OCI-LY7 (cell line): ENCODE measurements around the gene DIP2C. TPM values are rescaled to one million over a fixed set of nuclear protein-coding genes. Genes with fewer than 3 reads are reported as not detected.

ENCODE experiments used
- BruUV-seq: library from RNA; stranded (reverse); fragments of 400-500 nt; replicated peaks from 2 replicates; lab custom pipeline; 2021; lab: Mats Ljungman, UMichigan
- CTCF ChIA-PET: fragments of 300-600 bp; sonication (Branson Sonifier 250); formaldehyde crosslinking; loops from one replicate; lab custom pipeline; 2022; ENCODE audit warnings: antibody characterized with exemption; ENCODE audit not compliant: unreplicated experiment; lab: Charles Lee
- POLR2A ChIA-PET: fragments of 300-600 bp; sonication (Branson Sonifier 250); formaldehyde crosslinking; loops from one replicate; lab custom pipeline; 2022; ENCODE audit warnings: antibody characterized with exemption; lab: Charles Lee
- DNase-seq: peaks from one replicate; pipeline ENCODE4 v3.0.0-alpha.2; 2015; ENCODE audit warnings: low spot score
- H2AFZ ChIP-seq: fragments of 200-600 bp; sonication (generic), shearing (Covaris generic); 2 replicates; pipeline ENCODE4 v1.6.1; 2014; ENCODE audit warnings: mild to moderate bottlenecking, antibody characterized with exemption, low read length, moderate library complexity
- H3K27ac ChIP-seq: fragments of 200-600 bp; sonication (generic); 2 replicates; pipeline ENCODE4 v1.5.1; 2014; ENCODE audit warnings: mixed run types, low read depth, mild to moderate bottlenecking, moderate library complexity, low read length, inconsistent platforms; ENCODE audit not compliant: poor library complexity, severe bottlenecking
- H3K36me3 ChIP-seq: fragments of 200-600 bp; sonication (generic); 2 replicates; pipeline ENCODE4 v1.6.1; 2014; ENCODE audit warnings: mild to moderate bottlenecking, antibody characterized with exemption, low read length, moderate library complexity, mixed read lengths; ENCODE audit not compliant: insufficient read depth
- H3K4me1 ChIP-seq: fragments of 200-600 bp; sonication (generic); 2 replicates; pipeline ENCODE4 v1.5.1; 2014; ENCODE audit warnings: mild to moderate bottlenecking, low read length; ENCODE audit not compliant: insufficient read depth, poor library complexity, severe bottlenecking
- H3K4me2 ChIP-seq: fragments of 200-600 bp; sonication (generic); 2 replicates; pipeline ENCODE4 v1.6.1; 2014; ENCODE audit warnings: mild to moderate bottlenecking, low read length
- H3K4me3 ChIP-seq: fragments of 200-600 bp; sonication (generic); 2 replicates; pipeline ENCODE4 v1.5.1; 2014; ENCODE audit warnings: mild to moderate bottlenecking, low read depth, low read length; ENCODE audit not compliant: poor library complexity, severe bottlenecking
- H3K79me2 ChIP-seq: fragments of 200-600 bp; sonication (generic); 2 replicates; pipeline ENCODE4 v1.6.1; 2016; ENCODE audit warnings: low read depth, mild to moderate bottlenecking, low read length, moderate library complexity, mixed read lengths; ENCODE audit not compliant: insufficient read depth
- H3K9me2 ChIP-seq: fragments of 200-600 bp; sonication (generic); 2 replicates; pipeline ENCODE4 v1.6.1; 2016; ENCODE audit warnings: mild to moderate bottlenecking, low read length, mixed read lengths; ENCODE audit not compliant: insufficient read depth
- H3K9me3 ChIP-seq: fragments of 200-600 bp; sonication (generic); 2 replicates; pipeline ENCODE4 v1.6.1; 2014; ENCODE audit warnings: mild to moderate bottlenecking, mixed run types, low read length, mixed read lengths
- H4K20me1 ChIP-seq: fragments of 200-600 bp; sonication (generic); 2 replicates; pipeline ENCODE4 v1.6.1; 2014; ENCODE audit warnings: mild to moderate bottlenecking, antibody characterized with exemption, low read length, moderate library complexity, mixed read lengths; ENCODE audit not compliant: insufficient read depth
- CTCF ChIP-seq: fragments of 200-600 bp; sonication (generic); conservative IDR thresholded peaks from 2 replicates; pipeline ENCODE4 v1.5.1; 2014; ENCODE audit warnings: mild to moderate bottlenecking, antibody characterized with exemption, low read length, moderate library complexity, mixed read lengths
- EZH2phosphoT487 ChIP-seq: fragments of 200-600 bp; sonication (generic); IDR thresholded peaks from 2 replicates; pipeline ENCODE4 v1.6.1; 2018; ENCODE audit warnings: low read depth, borderline replicate concordance, mild to moderate bottlenecking, mixed run types, antibody characterized with exemption, low read length, moderate library complexity, mixed read lengths
- intact Hi-C: fragments of 100-400 bp; cut with micrococcal nuclease; formaldehyde crosslinking; loops from one replicate; pipeline ENCODE4 v1.10.0; 2022; ENCODE audit not compliant: unreplicated experiment
- total RNA-seq, 2 experiments: library from RNA; depleted of rRNA in 1 of 2; stranded (reverse); fragments of >200 nt in 1 of 2; shearing (Covaris generic) in 1 of 2; gene quantifications; 2 replicates each; pipeline ENCODE4 v1.2.3, GENCODE V29; 2014 to 2022

Gene DIP2C
- total RNA-seq, 2 experiments from 2014 or later, result 10.9 to 29.5 TPM

GRCh38 chr10:370449-370825 is 319.0 kb downstream of the DIP2C start:
- no TSS peak for BruUV-seq
- Histone ChIP-seq H3K9me3 (no peaks in the 10 kb centered on the region), H3K4me3 (no peak overlapping the region), H3K4me2 (no peak overlapping the region), H3K9me2 (no peaks in the 10 kb centered on the region), H3K4me1 (peaks cover 35% of the 10 kb centered on the region), H3K27ac (no peak overlapping the region), H4K20me1 (no peaks in the 10 kb centered on the region), H2AFZ (no peak overlapping the region), H3K36me3 (peaks cover 49% of the 10 kb centered on the region), H3K79me2 (no peaks in the 10 kb centered on the region)
- POLR2A ChIA-PET, result interaction anchor here (0.7 to 1.1 kb wide), 2 partner anchors 9 to 23 kb away, joined by 3 read pairs; no protein-coding TSS in a partner anchor
- intact Hi-C loops, result no loop called here
- no peak for DNase-seq
- TF ChIP-seq CTCF, result no peak
- TF ChIP-seq EZH2phosphoT487, result no peak
- CTCF ChIA-PET, result no interaction called here

DNA sequence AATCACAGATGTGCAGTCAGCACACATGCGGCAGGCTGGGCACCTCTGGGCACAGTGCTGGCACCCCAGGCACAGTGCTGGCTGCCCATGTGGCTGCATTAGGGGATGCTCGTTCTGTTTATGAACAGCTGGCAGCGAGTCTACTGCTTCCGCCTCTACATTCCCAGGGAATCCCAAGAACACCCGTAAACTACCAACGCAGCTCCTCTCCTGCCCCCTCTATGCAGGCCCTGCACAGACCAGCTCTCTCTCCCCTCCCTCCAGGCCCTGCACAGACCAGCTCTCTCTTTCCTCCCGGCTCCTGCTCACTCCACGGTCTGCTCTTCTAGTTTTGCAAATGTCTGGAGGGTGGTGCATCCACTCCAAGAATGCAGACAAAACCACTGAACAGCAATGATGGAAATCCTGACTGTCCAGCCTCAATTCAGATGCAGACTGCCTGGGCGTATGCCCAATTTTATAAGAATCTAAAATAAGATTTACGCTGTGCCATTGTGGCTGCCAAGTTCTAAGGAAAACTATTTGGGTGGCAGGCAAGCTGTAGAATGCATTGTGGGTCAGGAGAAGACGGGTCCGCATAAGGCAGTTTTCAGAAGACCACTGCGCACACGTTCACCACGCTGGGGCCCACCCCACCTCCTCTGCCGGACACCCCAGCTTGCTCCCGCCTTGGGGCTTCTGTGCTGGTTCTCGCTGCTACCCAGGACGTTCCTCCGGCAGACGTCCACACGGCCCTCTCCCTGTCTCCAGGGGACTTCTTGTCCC is 319.6 kb downstream of the DIP2C start:
- no peak overlapping the region for H3K4me2 ChIP-seq
- no peaks in the 10 kb centered on the region for H4K20me1 ChIP-seq
- peaks cover 49% of the 10 kb centered on the region for H3K36me3 ChIP-seq
- no peak overlapping the region for H3K4me3 ChIP-seq
- H3K4me1 ChIP-seq, result peaks cover 38% of the 10 kb centered on the region
- no peak overlapping the region for H3K27ac ChIP-seq
- POLR2A ChIA-PET, result no interaction called here
- CTCF ChIA-PET, result interaction anchor here (0.6 kb wide), 1 partner anchor 8 kb away, joined by 3 read pairs; no protein-coding TSS in a partner anchor
- no TSS peak for BruUV-seq
- intact Hi-C loops, result loop anchor here (5.0 kb wide), 1 partner anchor 157 kb away; no protein-coding TSS in a partner anchor
- H2AFZ ChIP-seq, result no peak overlapping the region
- DNase-seq, result no peak
- TF ChIP-seq EZH2phosphoT487 (no peak), CTCF (no peak)
- H3K79me2 ChIP-seq, result no peaks in the 10 kb centered on the region
- H3K9me3 ChIP-seq, result no peaks in the 10 kb centered on the region
- H3K9me2 ChIP-seq, result no peaks in the 10 kb centered on the region

GRCh38 chr10:369221-369683 is 320.2 kb downstream of the DIP2C start:
- CTCF ChIA-PET, result interaction anchor here (0.6 kb wide), 1 partner anchor 8 kb away, joined by 3 read pairs; no protein-coding TSS in a partner anchor
- TF ChIP-seq EZH2phosphoT487 (no peak), CTCF (no peak)
- BruUV-seq, result no TSS peak

More at GRCh38 chr10:369221-369683, 320.2 kb downstream of the DIP2C start:
- Histone ChIP-seq H3K4me1 (peaks cover 38% of the 10 kb centered on the region), H3K9me3 (no peaks in the 10 kb centered on the region), H3K79me2 (no peaks in the 10 kb centered on the region), H3K4me2 (no peak overlapping the region), H4K20me1 (no peaks in the 10 kb centered on the region), H3K36me3 (peaks cover 49% of the 10 kb centered on the region), H3K27ac (no peak overlapping the region), H3K9me2 (no peaks in the 10 kb centered on the region), H2AFZ (no peak overlapping the region), H3K4me3 (no peak overlapping the region)
- POLR2A ChIA-PET, result no interaction called here
- no peak for DNase-seq
- intact Hi-C loops, result loop anchor here (5.0 kb wide), 1 partner anchor 158 kb away; no protein-coding TSS in a partner anchor
